GM19455 (cell line): Measurements from ENCODE around the gene CASP8AP2.
"Not testable (repeated sequence)": the region's sequence is repeated elsewhere in the genome, so short reads cannot be mapped to it uniquely, and the experiment has no call there.

Source experiments
- ATAC-seq: cut with Tn5 transposase; IDR thresholded peaks from one replicate; pipeline ENCODE4 v1.9.1; 2021; ENCODE audit not compliant: unreplicated experiment

CASP8AP2 gene

GRCh38 chr6:89819336-89820130 lies 10.1 kb upstream of the CASP8AP2 start, which contains the start of gene MDN1:
MDN1 (minus strand) TSS chr6:89819794; CDS start chr6:89819607, 187 bp downstream.
- ATAC-seq = peak; percentile 95

DNA sequence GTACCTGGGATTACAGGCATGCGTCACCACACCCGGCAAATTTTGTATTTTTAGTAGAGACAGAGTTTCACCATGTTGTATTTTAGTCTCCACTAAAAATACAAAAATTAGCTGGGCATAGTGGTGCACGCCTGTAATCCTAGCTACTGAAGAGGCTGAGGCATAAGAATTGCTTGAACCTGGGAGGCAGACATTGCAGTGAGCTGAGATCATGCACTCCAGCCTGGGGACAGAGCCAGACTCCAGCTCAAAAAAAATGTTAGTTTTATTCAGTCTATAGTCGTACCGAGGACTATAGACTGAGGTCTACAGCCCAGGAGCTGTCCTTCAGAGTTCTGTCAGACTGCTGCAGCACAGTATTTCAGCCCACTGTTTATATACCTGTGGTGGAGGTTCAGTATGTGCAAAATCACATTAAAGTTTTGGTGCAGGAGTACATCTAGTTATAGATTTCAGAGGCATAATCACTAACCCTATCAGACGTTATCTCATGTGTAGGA lies 3.6 kb upstream of the CASP8AP2 start:
- ATAC-seq = no peak

- peak; percentile 2 for ATAC-seq
These were observed 1.1 kb upstream of the CASP8AP2 start for GRCh38 chr6:89828475-89828987.

- ATAC-seq = peak; percentile 26
These were observed 650 bp upstream of the CASP8AP2 start for GRCh38 chr6:89828988-89829471.

GRCh38 chr6:89830170-89830809 lies 610 bp downstream of the CASP8AP2 start:
- ATAC-seq = no peak

- peak; percentile 94 for ATAC-seq
These were observed 5.5 kb downstream of the CASP8AP2 start for GRCh38 chr6:89834884-89835792.

- ATAC-seq = no peak
These were observed 7.1 kb downstream of the CASP8AP2 start for GRCh38 chr6:89836639-89837222.

GRCh38 chr6:89840538-89840937 lies 10.9 kb downstream of the CASP8AP2 start:
- no peak for ATAC-seq

GRCh38 chr6:89842228-89842627 lies 12.5 kb downstream of the CASP8AP2 start:
- ATAC-seq = no peak

DNA sequence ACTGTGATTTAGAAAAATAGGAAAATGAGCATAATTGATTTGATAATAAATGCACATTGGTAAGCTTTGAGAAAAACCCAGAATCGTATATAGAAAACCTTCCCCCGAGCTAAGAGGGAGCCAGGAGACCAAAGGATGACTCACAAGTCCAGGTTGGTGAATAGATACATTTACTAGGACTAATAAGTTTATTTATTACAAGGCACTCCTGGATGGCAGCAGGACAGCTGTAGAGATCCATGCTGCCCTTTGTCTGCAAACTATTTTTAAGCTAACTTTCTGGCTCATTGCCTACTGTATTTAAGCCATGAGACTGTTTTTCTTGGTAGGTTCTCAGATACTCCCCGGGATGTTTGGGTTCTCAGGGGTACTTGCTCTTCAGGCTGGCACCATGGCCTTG lies 13.4 kb downstream of the CASP8AP2 start:
- no peak for ATAC-seq

DNA sequence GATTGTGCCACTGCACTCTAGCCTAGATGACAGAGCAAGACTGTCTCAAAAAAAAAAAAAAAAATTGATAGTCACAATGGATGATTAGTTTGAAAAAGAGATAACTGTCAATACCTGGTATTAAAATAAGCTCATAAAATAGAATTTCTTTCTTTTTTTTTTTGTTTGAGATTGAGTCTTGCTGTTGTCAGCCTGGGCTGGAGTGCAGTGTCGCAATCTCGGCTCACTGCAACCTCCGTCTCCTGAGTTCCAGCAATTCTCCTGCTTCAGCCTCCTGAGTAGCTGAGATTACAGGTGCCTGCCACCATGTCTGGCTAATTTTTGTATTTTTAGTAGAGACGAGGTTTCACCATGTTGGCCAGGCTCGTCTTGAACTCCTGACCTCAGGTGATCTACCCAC lies 17.8 kb downstream of the CASP8AP2 start:
- not testable (repeated sequence) for ATAC-seq

- no peak for ATAC-seq
These were observed 23.4 kb downstream of the CASP8AP2 start for GRCh38 chr6:89853068-89853467.

GRCh38 chr6:89858041-89858440 lies 28.4 kb downstream of the CASP8AP2 start:
- no peak for ATAC-seq

DNA sequence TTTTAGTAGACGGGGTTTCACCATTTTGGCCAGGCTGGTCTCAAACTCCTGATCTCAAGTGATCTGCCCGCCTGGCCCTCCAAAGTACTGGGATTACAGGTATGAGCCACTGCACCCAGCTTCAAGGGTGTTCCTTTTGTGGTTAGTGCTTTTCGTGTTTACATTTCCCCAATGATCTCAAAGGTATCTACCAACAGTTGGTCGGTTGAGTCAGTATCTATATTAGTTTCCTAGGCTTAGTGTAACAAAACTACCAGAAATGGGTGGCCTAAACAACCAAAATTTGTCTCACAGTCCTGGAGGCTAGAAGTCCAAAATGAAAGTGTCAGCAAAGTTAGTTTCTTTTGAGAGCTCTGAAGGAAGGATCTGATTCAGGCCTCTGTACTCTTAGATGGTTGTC lies 30.1 kb downstream of the CASP8AP2 start:
- ATAC-seq = no peak

DNA sequence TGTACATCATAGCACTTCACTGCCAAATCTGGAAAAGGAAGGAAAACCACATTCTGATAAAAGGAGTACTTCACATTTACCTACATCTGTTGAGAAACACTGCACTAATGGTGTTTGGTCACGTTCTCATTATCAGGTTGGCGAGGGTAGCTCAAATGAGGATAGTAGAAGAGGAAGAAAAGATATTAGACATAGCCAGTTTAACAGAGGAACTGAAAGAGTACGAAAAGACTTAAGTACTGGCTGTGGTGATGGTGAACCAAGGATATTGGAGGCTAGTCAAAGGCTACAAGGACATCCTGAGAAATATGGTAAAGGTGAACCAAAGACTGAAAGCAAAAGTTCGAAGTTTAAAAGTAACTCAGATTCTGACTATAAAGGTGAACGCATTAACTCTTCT lies 32.6 kb downstream of the CASP8AP2 start:
- ATAC-seq = peak; percentile 44

DNA sequence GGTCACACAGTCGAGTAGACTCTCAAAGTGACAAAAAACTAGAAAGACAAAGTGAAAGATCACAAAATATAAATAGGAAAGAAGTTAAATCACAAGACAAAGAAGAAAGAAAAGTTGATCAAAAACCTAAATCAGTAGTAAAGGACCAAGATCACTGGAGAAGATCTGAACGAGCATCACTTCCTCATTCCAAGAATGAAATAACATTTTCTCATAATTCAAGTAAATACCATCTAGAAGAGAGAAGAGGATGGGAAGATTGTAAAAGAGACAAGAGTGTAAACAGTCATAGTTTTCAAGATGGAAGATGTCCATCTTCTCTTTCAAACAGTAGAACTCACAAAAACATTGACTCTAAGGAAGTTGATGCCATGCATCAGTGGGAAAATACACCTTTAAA lies 33.0 kb downstream of the CASP8AP2 start:
- no peak for ATAC-seq

DNA sequence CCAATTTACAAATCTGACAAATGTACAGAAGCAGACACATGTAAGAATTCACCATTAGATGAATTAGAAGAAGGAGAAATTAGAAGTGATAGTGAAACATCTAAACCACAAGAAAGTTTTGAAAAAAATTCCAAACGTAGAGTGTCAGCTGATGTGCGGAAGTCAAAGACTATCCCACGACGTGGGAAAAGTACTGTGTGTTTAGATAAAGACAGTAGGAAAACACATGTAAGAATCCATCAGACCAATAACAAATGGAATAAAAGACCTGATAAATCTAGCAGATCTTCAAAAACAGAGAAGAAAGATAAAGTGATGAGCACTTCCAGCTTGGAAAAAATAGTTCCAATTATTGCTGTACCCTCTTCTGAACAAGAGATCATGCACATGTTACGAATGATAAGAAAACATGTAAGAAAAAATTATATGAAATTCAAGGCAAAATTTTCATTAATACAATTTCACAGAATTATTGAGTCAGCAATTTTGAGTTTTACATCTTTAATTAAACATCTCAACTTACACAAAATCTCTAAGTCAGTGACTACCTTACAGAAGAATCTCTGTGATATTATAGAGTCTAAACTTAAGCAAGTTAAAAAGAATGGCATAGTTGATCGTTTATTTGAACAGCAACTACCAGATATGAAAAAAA lies 36.5 kb downstream of the CASP8AP2 start:
- no peak for ATAC-seq

DNA sequence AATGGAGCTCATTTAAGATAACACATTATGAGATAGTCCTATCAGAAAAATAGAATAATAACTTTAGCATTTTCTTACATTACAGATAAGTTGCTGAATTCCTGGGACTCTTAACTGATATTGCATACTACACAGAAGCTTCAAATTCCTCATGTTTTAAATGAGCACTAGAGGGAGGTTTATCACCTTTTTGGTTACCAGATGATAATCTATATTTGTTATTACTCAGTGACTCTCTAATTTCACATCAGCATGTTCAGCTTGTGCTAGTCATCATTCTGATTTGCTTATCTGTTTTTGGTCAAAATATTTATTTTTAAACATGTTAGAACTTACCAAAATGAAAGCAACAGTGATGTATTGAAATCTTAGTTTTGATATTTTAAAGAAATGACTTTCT lies 44.0 kb downstream of the CASP8AP2 start:
- no peak for ATAC-seq

- ATAC-seq = no peak
These were observed 44.8 kb downstream of the CASP8AP2 start for GRCh38 chr6:89874438-89874837.
